Upper lobe of left lung (tissue), 4 donors: ENCODE data around the gene TOPBP1.

ENCODE experiments used
- POLR2A ChIP-seq, 4 donors: fragments of 450-650 bp; IDR thresholded peaks; one replicate each; pipeline ENCODE4 v1.5.1; 2016 to 2017; ENCODE audit warnings: antibody characterized with exemption in 4 of 4, mild to moderate bottlenecking in 2 of 4
- POLR2AphosphoS5 ChIP-seq, 2 donors: sonication (generic); formaldehyde crosslinking; IDR thresholded peaks; one replicate each; pipeline ENCODE4 v1.5.1; 2017; ENCODE audit warnings: antibody characterized with exemption in 2 of 2
- TF ChIP-seq, protein P1 (sequence below), 6 experiments: fragments of 450-650 bp in 4 of 6; fragments of 200-600 bp in 2 of 6; sonication (generic) in 2 of 6; IDR thresholded peaks; one replicate each; pipeline ENCODE4 v1.5.1; 2016 to 2019; ENCODE audit warnings: antibody characterized with exemption in 6 of 6

DNA sequence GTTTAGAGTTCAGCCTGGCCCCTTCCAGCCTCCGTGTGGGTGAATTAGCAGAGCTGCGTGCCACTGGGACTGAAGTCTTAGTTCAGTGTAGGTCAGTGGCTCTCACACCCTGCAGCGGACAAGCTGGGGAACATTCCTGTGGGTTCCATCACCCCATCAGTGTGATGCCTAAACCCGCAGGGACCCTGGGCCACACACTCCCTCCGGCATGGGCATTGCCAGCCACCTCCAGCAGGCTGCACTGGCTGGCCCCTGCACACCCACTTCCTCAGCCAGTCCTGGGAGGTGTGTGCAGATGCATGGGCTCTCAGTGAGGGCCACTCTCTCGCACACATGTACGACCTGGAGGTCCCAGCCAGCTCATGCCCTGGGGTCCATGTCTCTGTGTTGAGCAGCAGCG is 32.1 kb upstream of the TOPBP1 start:
- TF ChIP-seq, protein P1, sequence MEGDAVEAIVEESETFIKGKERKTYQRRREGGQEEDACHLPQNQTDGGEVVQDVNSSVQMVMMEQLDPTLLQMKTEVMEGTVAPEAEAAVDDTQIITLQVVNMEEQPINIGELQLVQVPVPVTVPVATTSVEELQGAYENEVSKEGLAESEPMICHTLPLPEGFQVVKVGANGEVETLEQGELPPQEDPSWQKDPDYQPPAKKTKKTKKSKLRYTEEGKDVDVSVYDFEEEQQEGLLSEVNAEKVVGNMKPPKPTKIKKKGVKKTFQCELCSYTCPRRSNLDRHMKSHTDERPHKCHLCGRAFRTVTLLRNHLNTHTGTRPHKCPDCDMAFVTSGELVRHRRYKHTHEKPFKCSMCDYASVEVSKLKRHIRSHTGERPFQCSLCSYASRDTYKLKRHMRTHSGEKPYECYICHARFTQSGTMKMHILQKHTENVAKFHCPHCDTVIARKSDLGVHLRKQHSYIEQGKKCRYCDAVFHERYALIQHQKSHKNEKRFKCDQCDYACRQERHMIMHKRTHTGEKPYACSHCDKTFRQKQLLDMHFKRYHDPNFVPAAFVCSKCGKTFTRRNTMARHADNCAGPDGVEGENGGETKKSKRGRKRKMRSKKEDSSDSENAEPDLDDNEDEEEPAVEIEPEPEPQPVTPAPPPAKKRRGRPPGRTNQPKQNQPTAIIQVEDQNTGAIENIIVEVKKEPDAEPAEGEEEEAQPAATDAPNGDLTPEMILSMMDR (IDR thresholded peaks at IDR 0.05) = no peak
- no peak for TF ChIP-seq POLR2AphosphoS5 (IDR thresholded peaks at IDR 0.05)
- no peak for TF ChIP-seq POLR2A (IDR thresholded peaks at IDR 0.05)
